ENCODE measurements around the gene PIP5K1C.

DNA sequence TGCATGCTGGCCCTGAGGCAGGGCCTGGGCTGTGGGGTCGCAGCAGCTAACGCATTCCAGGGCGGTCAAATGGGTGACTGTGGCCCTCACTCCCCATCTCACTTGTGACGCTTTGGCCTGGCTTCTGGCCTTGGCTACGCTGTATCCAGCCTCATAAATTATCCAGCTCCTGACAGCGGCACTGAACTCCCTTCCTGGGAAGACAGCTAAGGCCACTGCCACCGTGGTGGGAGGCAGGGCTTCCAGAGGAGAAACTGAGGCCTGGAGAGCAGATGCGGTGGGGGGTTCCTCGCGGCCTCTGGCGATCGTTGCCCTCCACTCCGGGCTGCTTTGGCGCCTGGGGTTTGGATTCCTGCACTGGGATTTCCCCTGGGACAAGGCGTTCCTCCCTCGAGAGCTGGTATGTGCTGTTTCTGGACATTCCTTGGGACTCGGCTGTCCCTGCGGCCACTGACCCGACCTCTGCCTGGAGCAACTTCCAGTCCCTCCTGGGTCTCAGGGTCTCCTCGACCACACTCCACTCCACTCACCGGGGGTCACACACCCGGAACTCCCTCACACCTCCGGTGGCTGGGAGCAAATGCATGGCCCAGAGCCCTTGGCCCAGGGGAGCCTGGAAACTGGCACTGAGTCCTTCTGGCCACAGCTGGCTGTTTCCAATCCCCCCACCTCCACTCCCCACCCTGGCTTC lies 97.0 kb downstream of the PIP5K1C start:
- TF ChIP-seq CTCF (IDR thresholded peaks at IDR 0.05) (no peak), EZH2 (IDR thresholded peaks at IDR 0.05; ENCODE audit: borderline replicate concordance, insufficient read depth, low read depth, low read length, poor library complexity, severe bottlenecking) (no peak)

All from B cell (primary cell).